Mesendoderm (in vitro differentiated cells): Measurements from ENCODE around the gene MTG1.
"Not testable (repeated sequence)": the region's sequence is repeated elsewhere in the genome, so short reads cannot be mapped to it uniquely, and the experiment has no call there.

ENCODE experiments used
- DNase-seq: peaks from one replicate; pipeline ENCODE4 v3.0.0; 2013
- H2AK5ac ChIP-seq: 2 replicates; pipeline ENCODE4 v1.6.1; 2013; ENCODE audit warnings: low read length, inconsistent platforms
- H2BK120ac ChIP-seq: 2 replicates; pipeline ENCODE4 v1.6.1; 2013; ENCODE audit warnings: low read depth, mild to moderate bottlenecking, low read length, moderate library complexity, mixed read lengths
- H2BK15ac ChIP-seq: replicated peaks from 2 replicates; pipeline ENCODE4 v1.6.1; 2013; ENCODE audit warnings: low read depth, mild to moderate bottlenecking, moderate library complexity
- H2BK5ac ChIP-seq: 2 replicates; pipeline ENCODE4 v1.6.1; 2013; ENCODE audit warnings: low read length, inconsistent platforms
- H3K18ac ChIP-seq: 2 replicates; pipeline ENCODE4 v1.6.1; 2013; ENCODE audit warnings: mild to moderate bottlenecking, low read length, mixed read lengths
- H3K23ac ChIP-seq: one replicate; pipeline ENCODE4 v1.6.1; 2013; ENCODE audit warnings: low read length
- H3K27ac ChIP-seq: 2 replicates; pipeline ENCODE4 v1.5.1; 2013; ENCODE audit warnings: low read depth, mild to moderate bottlenecking, inconsistent platforms, low read length, moderate library complexity
- H3K27me3 ChIP-seq: 2 replicates; pipeline ENCODE4 v1.6.1; 2013; ENCODE audit warnings: low read length, control low read depth, mild to moderate bottlenecking, inconsistent platforms; ENCODE audit not compliant: insufficient read depth, poor library complexity
- H3K36me3 ChIP-seq: 2 replicates; pipeline ENCODE4 v1.6.1; 2013; ENCODE audit warnings: low read length, inconsistent platforms; ENCODE audit not compliant: control insufficient read depth, insufficient read depth
- H3K4ac ChIP-seq: one replicate; pipeline ENCODE4 v1.6.1; 2013; ENCODE audit warnings: low read depth, mild to moderate bottlenecking, low read length, moderate library complexity
- H3K4me1 ChIP-seq: 2 replicates; pipeline ENCODE4 v1.6.1; 2013; ENCODE audit warnings: low read depth, low read length, inconsistent platforms; ENCODE audit not compliant: control insufficient read depth
- H3K4me2 ChIP-seq: 2 replicates; pipeline ENCODE4 v1.6.1; 2013; ENCODE audit warnings: low read length
- H3K4me3 ChIP-seq: 2 replicates; pipeline ENCODE4 v1.5.1; 2013; ENCODE audit warnings: mild to moderate bottlenecking, low read length
- H3K56ac ChIP-seq: one replicate; pipeline ENCODE4 v1.6.1; 2013; ENCODE audit warnings: low read length
- H3K79me1 ChIP-seq: 2 replicates; pipeline ENCODE4 v1.6.1; 2013; ENCODE audit warnings: low read length, inconsistent platforms
- H3K79me2 ChIP-seq: 2 replicates; pipeline ENCODE4 v1.6.1; 2013; ENCODE audit warnings: mild to moderate bottlenecking, low read length; ENCODE audit not compliant: control insufficient read depth, insufficient read depth
- H3K9ac ChIP-seq: 2 replicates; pipeline ENCODE4 v1.6.1; 2013; ENCODE audit warnings: low read length, inconsistent platforms
- H4K5ac ChIP-seq: one replicate; pipeline ENCODE4 v1.6.1; 2013; ENCODE audit warnings: low read length
- H4K8ac ChIP-seq: one replicate; pipeline ENCODE4 v1.6.1; 2013; ENCODE audit warnings: low read depth, mild to moderate bottlenecking, control low read depth, low read length, moderate library complexity
- WGBS: extraction: QIAGEN DNeasy Blood & Tissue Kit; methylation state at CpG from one replicate; pipeline ENCODE4 v1.1.7; 2013; ENCODE audit warnings: low lambda C conversion rate, missing lambda C conversion rate; ENCODE audit not compliant: insufficient coverage; ENCODE audit errors: extremely low coverage; 5-methylcytosine and 5-hydroxymethylcytosine counted together

MTG1 gene

DNA sequence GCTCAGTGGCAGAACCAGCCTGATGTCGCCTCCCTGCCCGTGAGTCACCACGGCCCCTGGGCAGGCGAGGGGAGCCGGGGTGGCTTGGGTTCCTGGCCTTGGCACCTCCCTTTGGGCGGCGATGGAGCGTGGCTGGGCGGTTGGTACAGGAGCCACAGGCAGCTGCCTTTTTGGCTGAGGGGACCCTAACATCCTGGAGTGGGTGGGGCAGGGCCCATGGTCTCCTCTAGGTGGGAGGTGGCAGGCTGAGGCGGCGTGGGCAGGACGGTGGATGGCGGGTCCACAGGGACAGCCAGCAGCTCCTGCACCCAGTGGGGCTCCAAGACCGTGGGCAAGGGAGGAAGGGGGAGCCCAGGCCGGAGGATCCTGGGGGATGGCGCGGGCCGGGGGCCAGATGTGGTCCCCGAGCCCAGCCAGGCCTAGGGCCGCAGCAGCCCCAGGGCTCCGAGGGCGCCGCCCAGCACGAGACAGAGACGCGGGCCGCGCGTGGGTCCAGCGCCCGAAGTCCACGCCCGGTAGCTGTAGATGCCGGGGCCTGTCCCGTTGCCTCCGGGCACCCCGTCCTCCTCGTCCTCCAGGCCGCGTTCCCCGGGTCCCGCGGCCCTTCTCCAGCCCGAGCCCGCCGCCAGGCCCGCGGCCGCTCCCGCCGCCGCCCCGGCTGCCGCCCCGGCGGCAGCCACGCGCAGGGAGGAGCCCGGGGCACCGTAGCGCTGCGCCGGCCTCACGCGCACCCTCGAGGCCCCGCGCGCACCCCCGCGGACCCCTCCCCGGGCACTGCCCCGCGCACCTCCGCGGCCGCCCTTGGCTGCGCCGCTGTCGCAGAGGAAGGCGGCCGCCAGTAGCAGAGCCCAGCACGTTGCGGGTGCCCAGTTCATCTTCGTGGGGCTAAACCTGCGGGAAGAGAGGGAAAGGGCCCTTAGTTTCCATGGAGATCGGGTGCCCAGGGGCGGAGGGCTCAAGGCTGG is 29.1 kb downstream of the MTG1 start:
- H3K27ac ChIP-seq = no peak overlapping the region
- no peak overlapping the region for H4K5ac ChIP-seq
- no peaks in the 10 kb centered on the region for H3K36me3 ChIP-seq
- H2AK5ac ChIP-seq = no peak overlapping the region
- no peak overlapping the region for H3K56ac ChIP-seq
- no peak overlapping the region for H3K23ac ChIP-seq
- H3K79me2 ChIP-seq = no peaks in the 10 kb centered on the region
- H3K4ac ChIP-seq = no peak overlapping the region
- no peaks in the 10 kb centered on the region for H3K27me3 ChIP-seq
- H2BK120ac ChIP-seq = no peak overlapping the region
- no peaks in the 10 kb centered on the region for H3K4me1 ChIP-seq
- no peak overlapping the region for H2BK15ac ChIP-seq
- no peak overlapping the region for H3K4me2 ChIP-seq
- H2BK5ac ChIP-seq = no peak overlapping the region
- H3K4me3 ChIP-seq = no peak overlapping the region
- H3K9ac ChIP-seq = no peak overlapping the region
- no peak for DNase-seq
- H3K18ac ChIP-seq = no peak overlapping the region
- no peaks in the 10 kb centered on the region for H3K79me1 ChIP-seq
- no peak overlapping the region for H4K8ac ChIP-seq
- no CpG with 5 or more reads among the region's 88 CpGs for WGBS

DNA sequence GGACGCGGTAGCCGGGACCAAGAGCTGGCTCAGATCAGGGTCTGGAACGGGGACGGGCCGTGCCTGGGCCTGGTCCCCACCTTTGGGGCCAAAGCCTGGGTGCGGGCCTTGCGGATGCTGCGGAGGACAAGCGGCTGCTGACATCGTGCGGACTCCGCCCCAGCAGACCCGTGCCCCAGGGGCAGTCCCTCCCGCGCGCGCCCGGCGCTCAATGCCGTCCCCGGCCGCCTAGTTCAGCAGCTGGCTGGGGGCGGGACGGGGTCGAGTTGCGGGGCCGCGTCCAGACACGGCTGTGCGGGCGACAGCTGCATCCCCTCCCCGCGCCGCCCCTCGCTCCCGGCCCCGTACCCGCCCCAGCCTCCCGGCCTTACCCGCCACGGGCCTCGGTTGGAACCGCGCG is 30.1 kb downstream of the MTG1 start:
- not testable (repeated sequence) for H2BK120ac ChIP-seq, H3K27ac ChIP-seq, H2BK5ac ChIP-seq, H3K79me1 ChIP-seq, H3K36me3 ChIP-seq, H3K4me2 ChIP-seq, H3K4me3 ChIP-seq, H2BK15ac ChIP-seq, H3K23ac ChIP-seq, H3K9ac ChIP-seq, H3K79me2 ChIP-seq, H3K4ac ChIP-seq, H3K18ac ChIP-seq, DNase-seq, H3K56ac ChIP-seq, H2AK5ac ChIP-seq, H4K8ac ChIP-seq, H3K4me1 ChIP-seq, H3K27me3 ChIP-seq, H4K5ac ChIP-seq
- WGBS = no CpG with 5 or more reads among the region's 46 CpGs

DNA sequence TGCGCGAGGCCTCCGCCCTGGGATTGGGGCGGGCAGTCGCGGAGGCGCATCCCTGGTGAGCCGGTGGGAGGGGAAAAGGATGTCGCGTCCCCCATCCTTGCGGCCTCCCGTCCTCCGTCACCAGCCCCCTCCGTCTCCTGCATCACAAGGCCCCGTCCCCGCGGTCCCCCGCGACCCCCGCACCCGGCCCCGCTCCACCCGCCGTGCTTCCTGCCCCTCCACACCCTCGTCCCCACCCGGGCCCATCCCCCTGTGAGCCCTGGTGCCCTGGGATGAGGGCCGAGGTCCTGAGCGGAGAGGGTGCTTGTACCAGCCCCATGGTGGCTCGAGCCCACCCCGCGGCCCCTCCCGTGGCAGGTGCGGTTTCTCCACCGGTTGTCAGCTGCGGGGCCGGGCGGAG is 30.6 kb downstream of the MTG1 start, which contains the start of gene SPRN:
TSS of gene SPRN (minus strand) at position 25 of the 400 bp plus-strand sequence. CDS start 944 bp downstream, outside the sequence.
- not testable (repeated sequence) for H3K4me2 ChIP-seq, H3K36me3 ChIP-seq, H3K27ac ChIP-seq, H3K23ac ChIP-seq, H3K27me3 ChIP-seq, H2BK5ac ChIP-seq, H3K79me2 ChIP-seq, H3K4me3 ChIP-seq, H2BK15ac ChIP-seq, H3K18ac ChIP-seq, H3K4me1 ChIP-seq, H2BK120ac ChIP-seq, H3K9ac ChIP-seq, H2AK5ac ChIP-seq, H3K56ac ChIP-seq, H3K4ac ChIP-seq, H4K5ac ChIP-seq, DNase-seq, H3K79me1 ChIP-seq, H4K8ac ChIP-seq
- whole genome bisulfite sequencing = no CpG with 5 or more reads among the region's 37 CpGs

DNA sequence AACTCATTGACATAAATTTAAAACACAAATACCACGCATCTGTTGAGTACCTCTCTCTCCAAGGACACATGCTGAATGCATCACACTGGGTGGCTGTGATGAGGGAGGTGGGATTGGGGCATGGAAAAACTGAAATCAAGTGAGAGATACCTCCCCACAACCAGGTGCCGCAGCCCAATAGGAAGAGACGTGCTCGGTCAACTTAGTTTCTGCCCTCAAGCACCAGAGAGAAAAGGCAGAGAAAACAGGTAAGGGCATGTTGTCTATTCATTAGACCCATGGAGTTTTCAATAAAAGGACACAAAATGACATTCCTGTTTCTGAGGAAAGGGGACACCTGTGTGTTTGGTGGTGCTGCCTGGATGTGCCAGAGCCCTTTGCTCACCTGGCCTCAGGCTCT is 35.6 kb downstream of the MTG1 start:
- not testable (repeated sequence) for H3K4me1 ChIP-seq, H3K56ac ChIP-seq, H4K8ac ChIP-seq, H3K27ac ChIP-seq, H3K27me3 ChIP-seq, H2BK5ac ChIP-seq, H2AK5ac ChIP-seq, H3K4ac ChIP-seq, H4K5ac ChIP-seq, DNase-seq, H3K79me1 ChIP-seq, H2BK120ac ChIP-seq, H3K9ac ChIP-seq, H2BK15ac ChIP-seq, H3K23ac ChIP-seq, H3K18ac ChIP-seq, H3K4me2 ChIP-seq, H3K4me3 ChIP-seq, H3K36me3 ChIP-seq, H3K79me2 ChIP-seq
- no CpG with 5 or more reads among the region's 4 CpGs for WGBS

DNA sequence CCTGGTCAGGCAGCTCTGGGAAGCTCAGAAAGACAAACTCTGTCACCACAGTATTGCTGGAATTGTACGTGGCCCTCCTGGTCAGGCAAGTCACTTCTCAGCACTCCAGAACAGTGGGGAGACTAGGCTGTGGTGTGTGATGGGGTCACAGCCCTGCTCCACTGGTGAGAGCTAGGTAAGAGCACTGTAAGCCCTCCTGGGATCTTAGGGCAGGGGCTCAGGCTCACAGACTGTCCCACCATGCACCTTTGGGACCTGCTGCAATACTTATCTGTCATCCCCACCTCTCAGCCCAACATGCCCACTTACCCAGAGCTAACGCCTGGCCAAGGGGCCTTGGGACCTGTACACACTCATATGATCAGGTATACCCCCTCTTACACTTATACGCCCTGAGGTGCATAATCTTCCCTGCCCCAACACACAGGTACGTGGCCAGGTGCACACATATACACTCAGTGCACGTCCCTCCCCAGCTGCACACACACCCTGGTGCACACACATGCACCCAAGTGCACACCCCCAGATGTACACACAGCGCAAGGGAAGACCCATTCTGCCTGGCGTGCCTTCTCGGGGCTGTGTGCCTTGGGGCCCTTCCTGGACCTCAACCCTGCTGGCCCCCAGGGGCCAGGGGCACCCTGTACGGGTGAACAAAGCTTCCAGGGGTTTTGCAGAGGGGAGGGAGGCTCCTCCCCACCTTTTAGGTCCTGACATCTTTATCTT is 38.1 kb downstream of the MTG1 start:
- H3K27ac ChIP-seq, H3K18ac ChIP-seq, H3K4me3 ChIP-seq, H3K4me2 ChIP-seq, H3K56ac ChIP-seq, H2BK120ac ChIP-seq, H3K4me1 ChIP-seq, H2BK5ac ChIP-seq, H4K5ac ChIP-seq, H2AK5ac ChIP-seq, H3K36me3 ChIP-seq, H3K9ac ChIP-seq, H3K79me2 ChIP-seq, H4K8ac ChIP-seq, H3K23ac ChIP-seq, H3K27me3 ChIP-seq, H3K4ac ChIP-seq, DNase-seq, H3K79me1 ChIP-seq, H2BK15ac ChIP-seq: not testable (repeated sequence)
- no CpG with 5 or more reads among the region's 9 CpGs for WGBS
